MM.1S (cell line): Measurements from ENCODE around the gene FAM83G.

ENCODE experiments used
- DNase-seq: peaks from one replicate; pipeline ENCODE4 v3.0.0-alpha.2; 2015
- H2AFZ ChIP-seq: fragments of 300-600 bp; sonication (generic); 2 replicates; pipeline ENCODE4 v1.6.0; 2016; ENCODE audit warnings: antibody characterized with exemption, low read length
- H3F3A ChIP-seq: fragments of 300-600 bp; sonication (generic); 2 replicates; pipeline ENCODE4 v1.6.1; 2016; ENCODE audit warnings: mild to moderate bottlenecking, antibody characterized with exemption, low read length, moderate library complexity, mixed read lengths; ENCODE audit not compliant: insufficient read depth
- H3K27ac ChIP-seq: fragments of 300-600 bp; sonication (generic); 2 replicates; pipeline ENCODE4 v1.5.1; 2016; ENCODE audit warnings: mild to moderate bottlenecking, low read length
- H3K27me3 ChIP-seq: fragments of 300-600 bp; sonication (generic); replicated peaks from 2 replicates; pipeline ENCODE4 v1.6.0; 2016; ENCODE audit warnings: low read length; ENCODE audit not compliant: insufficient read depth
- H3K36me3 ChIP-seq: fragments of 300-600 bp; sonication (generic); replicated peaks from 2 replicates; pipeline ENCODE4 v1.6.1; 2016; ENCODE audit warnings: mild to moderate bottlenecking, low read length, mixed read lengths; ENCODE audit not compliant: insufficient read depth
- H3K4me1 ChIP-seq: fragments of 300-600 bp; sonication (generic); 2 replicates; pipeline ENCODE4 v1.6.1; 2016; ENCODE audit warnings: low read length, mixed read lengths
- H3K4me2 ChIP-seq: fragments of 300-600 bp; sonication (generic); 2 replicates; pipeline ENCODE4 v1.6.0; 2016; ENCODE audit warnings: low read depth, low read length
- H3K4me3 ChIP-seq: fragments of 300-600 bp; sonication (generic); 2 replicates; pipeline ENCODE4 v1.5.1; 2016; ENCODE audit warnings: low read length, mixed read lengths
- H3K79me2 ChIP-seq: fragments of 300-600 bp; sonication (generic); 2 replicates; pipeline ENCODE4 v1.6.1; 2016; ENCODE audit warnings: mixed run types, low read length, mixed read lengths
- H3K9ac ChIP-seq: fragments of 300-600 bp; sonication (generic); 2 replicates; pipeline ENCODE4 v1.6.1; 2016; ENCODE audit warnings: low read length, mixed read lengths
- H3K9me2 ChIP-seq: fragments of 300-600 bp; sonication (generic); replicated peaks from 2 replicates; pipeline ENCODE4 v1.6.1; 2016; ENCODE audit warnings: mild to moderate bottlenecking, low read length, mixed read lengths; ENCODE audit not compliant: insufficient read depth
- H3K9me3 ChIP-seq: fragments of 300-600 bp; sonication (generic); replicated peaks from 2 replicates; pipeline ENCODE4 v1.6.1; 2016; ENCODE audit warnings: mild to moderate bottlenecking, low read length, mixed read lengths; ENCODE audit not compliant: insufficient read depth
- H4K20me1 ChIP-seq: fragments of 300-600 bp; sonication (generic); 2 replicates; pipeline ENCODE4 v1.6.1; 2016; ENCODE audit warnings: mild to moderate bottlenecking, low read length, moderate library complexity, mixed read lengths; ENCODE audit not compliant: insufficient read depth
- CTCF ChIP-seq: fragments of 300-600 bp; sonication (generic); IDR thresholded peaks from 2 replicates; pipeline ENCODE4 v1.5.1; 2016; ENCODE audit warnings: antibody characterized with exemption, low read length, mixed read lengths
- EZH2 ChIP-seq: fragments of 300-600 bp; sonication (generic); optimal IDR thresholded peaks from 2 replicates; pipeline ENCODE3; 2017; ENCODE audit warnings: low read depth, mild to moderate bottlenecking, antibody characterized with exemption, low read length, mixed read lengths
- EZH2phosphoT487 ChIP-seq: fragments of 300-600 bp; sonication (generic); IDR thresholded peaks from 2 replicates; pipeline ENCODE4 v1.6.1; 2018; ENCODE audit warnings: antibody characterized with exemption, low read length

Gene FAM83G

GRCh38 chr17:18970582-18971480 is 33.7 kb downstream of the FAM83G start:
- Histone ChIP-seq H2AFZ (no peak overlapping the region), H3K4me2 (no peak overlapping the region), H3K9me2 (no peaks in the 10 kb centered on the region), H4K20me1 (no peaks in the 10 kb centered on the region), H3K36me3 (no peaks in the 10 kb centered on the region), H3K79me2 (no peaks in the 10 kb centered on the region), H3F3A (no peaks in the 10 kb centered on the region), H3K9me3 (no peaks in the 10 kb centered on the region), H3K27ac (no peak overlapping the region), H3K9ac (no peak overlapping the region), H3K27me3 (no peaks in the 10 kb centered on the region), H3K4me3 (no peak overlapping the region), H3K4me1 (no peaks in the 10 kb centered on the region)
- DNase-seq = no peak
- TF ChIP-seq EZH2 (no peak), EZH2phosphoT487 (no peak), CTCF (no peak)

GRCh38 chr17:18968945-18969887 is 35.3 kb downstream of the FAM83G start:
- no peak overlapping the region for H3K27ac ChIP-seq
- no peaks in the 10 kb centered on the region for H3K9me2 ChIP-seq

GRCh38 chr17:18968345-18968744 is 36.2 kb downstream of the FAM83G start:
- Histone ChIP-seq H3K4me3 (no peak overlapping the region), H3K36me3 (no peaks in the 10 kb centered on the region), H3K9me2 (no peaks in the 10 kb centered on the region), H3K4me1 (no peaks in the 10 kb centered on the region), H3K9ac (no peak overlapping the region), H3F3A (no peaks in the 10 kb centered on the region), H3K79me2 (no peaks in the 10 kb centered on the region), H3K27me3 (no peaks in the 10 kb centered on the region), H3K27ac (no peak overlapping the region), H2AFZ (no peak overlapping the region), H4K20me1 (no peaks in the 10 kb centered on the region), H3K9me3 (no peaks in the 10 kb centered on the region), H3K4me2 (no peak overlapping the region)
- TF ChIP-seq EZH2 (no peak), EZH2phosphoT487 (no peak), CTCF (no peak)
- DNase-seq = no peak

More at GRCh38 chr17:18968945-18969887, 35.3 kb downstream of the FAM83G start:
- Histone ChIP-seq H4K20me1 (no peaks in the 10 kb centered on the region), H3K36me3 (no peaks in the 10 kb centered on the region), H3K9ac (no peak overlapping the region), H3K9me3 (no peaks in the 10 kb centered on the region), H2AFZ (no peak overlapping the region), H3K4me2 (no peak overlapping the region), H3K79me2 (no peaks in the 10 kb centered on the region), H3F3A (no peaks in the 10 kb centered on the region), H3K4me3 (no peak overlapping the region), H3K4me1 (no peaks in the 10 kb centered on the region), H3K27me3 (no peaks in the 10 kb centered on the region)
- DNase-seq = no peak
- TF ChIP-seq EZH2 (no peak), CTCF (no peak), EZH2phosphoT487 (no peak)
